Measurements from ENCODE around the gene DOCK7.

Gene DOCK7

GRCh38 chr1:62405247-62405646 lies 282.9 kb downstream of the DOCK7 start:
- DNase-seq (ENCODE audit: low spot score): no peak
